Right lobe of liver (tissue), 4 donors: ENCODE results near the gene BPIFB2.

Experiments used
- CTCF ChIP-seq, 4 donors: fragments of 200-600 bp in 3 of 4; fragments of 450-650 bp in 1 of 4; IDR thresholded peaks; one replicate each; pipeline versions ENCODE4 v1.5.1 to v1.8.0; 2016 to 2022; ENCODE audit warnings: antibody characterized with exemption in 4 of 4, mild to moderate bottlenecking in 2 of 4
- POLR2A ChIP-seq: fragments of 450-650 bp; IDR thresholded peaks from one replicate; pipeline ENCODE4 v1.6.1; 2017; ENCODE audit warnings: antibody characterized with exemption, mild to moderate bottlenecking
- donor health status: DM: no; HTN: no; CAD: no.
- donor health status: DM: no; HTN: no; CAD: no.
- donor health status: DM: no; HTN: yes; CAD: no.

- TF ChIP-seq CTCF (IDR thresholded peaks at IDR 0.05) (no peak), POLR2A (no peak)
Observed at GRCh38 chr20:33064572-33065287, 57.2 kb downstream of the BPIFB2 start.
